CD4-positive, alpha-beta T cell treated with Interleukin-10 for 1 hour (primary cell): ENCODE data around the gene IL13.
A peak's percentile ranks its signal among the peaks of the same experiment; 100 is the strongest.
"Not testable (repeated sequence)": the region's sequence is repeated elsewhere in the genome, so short reads cannot be mapped to it uniquely, and the experiment has no call there.

Experiments used
- DNase-seq: peaks from one replicate; pipeline ENCODE4 v3.0.0-alpha.2; 2020

The IL13 gene

DNA sequence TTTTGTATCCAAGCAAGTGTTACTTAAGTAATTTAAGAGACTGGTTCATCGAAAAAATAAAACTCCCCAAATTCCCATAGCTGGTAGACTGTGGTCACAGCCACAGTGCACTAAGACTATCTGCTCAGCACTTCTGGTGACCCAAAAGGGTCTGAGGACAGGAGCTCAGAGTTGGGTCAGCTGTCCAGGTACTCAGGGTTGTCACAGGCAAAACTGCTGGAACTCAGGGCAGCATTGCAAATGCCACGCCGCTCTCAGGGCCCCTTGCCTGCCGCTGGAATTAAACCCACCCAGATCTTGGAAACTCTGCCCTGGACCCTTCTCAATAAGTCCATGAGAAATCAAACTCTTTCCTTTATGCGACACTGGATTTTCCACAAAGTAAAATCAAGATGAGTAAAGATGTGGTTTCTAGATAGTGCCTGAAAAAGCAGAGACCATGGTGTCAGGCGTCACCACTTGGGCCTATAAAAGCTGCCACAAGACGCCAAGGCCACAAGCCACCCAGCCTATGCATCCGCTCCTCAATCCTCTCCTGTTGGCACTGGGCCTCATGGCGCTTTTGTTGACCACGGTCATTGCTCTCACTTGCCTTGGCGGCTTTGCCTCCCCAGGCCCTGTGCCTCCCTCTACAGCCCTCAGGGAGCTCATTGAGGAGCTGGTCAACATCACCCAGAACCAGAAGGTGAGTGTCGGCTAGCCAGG, at the start of gene IL13:
IL13 (plus strand) TSS at position 498 of the 705 bp plus-strand sequence; CDS start at position 512, 14 bp downstream.
- no peak for DNase-seq

DNA sequence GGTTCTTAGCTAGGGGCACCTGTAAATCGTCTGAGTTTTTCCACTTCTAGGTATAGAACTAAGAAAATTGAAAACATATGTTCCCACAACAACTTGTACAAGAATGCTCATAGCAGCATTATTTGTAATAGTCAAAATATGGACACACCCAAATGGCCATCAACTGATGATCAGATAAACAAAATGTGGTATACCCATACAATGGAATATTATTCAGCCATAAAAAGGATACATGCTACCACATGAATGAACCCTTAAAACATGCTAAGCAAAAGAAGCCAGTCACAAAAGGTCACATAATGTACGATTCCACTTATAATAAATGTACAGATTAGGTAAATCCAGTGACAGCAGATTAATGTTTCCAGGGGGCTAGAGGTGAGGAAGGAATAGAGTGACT, 46.0 kb upstream of the IL13 start:
- DNase-seq = no peak

DNA sequence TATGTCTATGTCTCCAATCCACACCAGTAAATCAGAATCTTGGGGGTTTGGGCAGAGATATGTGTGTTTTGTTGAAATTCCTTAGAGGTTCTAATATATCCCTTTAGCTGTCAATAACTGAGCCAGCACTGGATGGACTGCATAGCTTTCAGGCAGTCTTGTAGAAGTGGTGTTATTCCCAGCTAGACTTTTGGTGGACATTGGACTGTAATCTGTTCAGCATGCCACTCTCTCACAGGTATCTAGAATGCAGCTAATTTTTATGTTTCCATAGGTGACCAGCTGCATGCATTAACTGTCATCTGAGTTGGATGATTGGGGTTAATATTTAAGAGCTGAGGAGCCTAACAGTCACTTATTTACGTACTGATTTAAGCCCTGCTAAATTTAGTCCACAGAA, 45.1 kb upstream of the IL13 start:
- no peak for DNase-seq

DNA sequence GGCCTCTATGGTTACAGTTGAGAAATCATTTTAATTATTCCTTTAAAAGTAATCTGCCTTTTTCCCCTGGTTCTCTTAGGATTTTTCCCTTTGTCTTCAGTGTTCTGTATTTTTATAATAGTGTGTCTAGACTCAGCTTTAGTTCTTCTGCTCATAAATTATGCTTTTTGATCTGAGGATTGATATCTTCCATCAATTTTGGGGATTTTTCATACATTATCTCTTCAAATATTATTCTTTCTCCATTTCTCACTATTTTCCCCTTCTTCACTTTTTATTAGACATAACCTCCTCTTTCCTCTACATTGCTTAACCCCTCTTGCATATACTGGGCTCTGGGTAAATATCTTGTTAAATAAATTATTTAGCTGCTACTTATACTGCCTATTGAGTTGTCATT, 36.3 kb upstream of the IL13 start:
- DNase-seq = no peak

DNA sequence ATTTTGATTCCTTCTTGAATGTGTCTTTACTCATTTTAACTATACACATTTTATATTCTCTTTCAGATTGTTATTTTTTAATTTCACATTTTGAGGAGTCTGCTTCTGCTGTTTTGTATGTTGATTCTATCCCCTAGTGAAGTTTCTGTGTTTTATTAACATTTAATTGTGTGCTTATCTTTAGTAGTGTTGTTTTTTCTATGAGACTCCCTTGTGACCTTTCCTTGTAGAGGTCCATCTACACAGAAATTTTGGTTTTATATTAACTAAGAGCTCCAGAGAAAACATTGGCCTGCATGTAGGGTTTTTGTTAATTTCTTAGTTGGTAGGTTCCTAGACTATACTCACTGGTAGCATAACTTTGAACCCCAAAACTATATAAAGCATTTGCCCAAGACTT, 35.4 kb upstream of the IL13 start:
- DNase-seq = no peak

DNA sequence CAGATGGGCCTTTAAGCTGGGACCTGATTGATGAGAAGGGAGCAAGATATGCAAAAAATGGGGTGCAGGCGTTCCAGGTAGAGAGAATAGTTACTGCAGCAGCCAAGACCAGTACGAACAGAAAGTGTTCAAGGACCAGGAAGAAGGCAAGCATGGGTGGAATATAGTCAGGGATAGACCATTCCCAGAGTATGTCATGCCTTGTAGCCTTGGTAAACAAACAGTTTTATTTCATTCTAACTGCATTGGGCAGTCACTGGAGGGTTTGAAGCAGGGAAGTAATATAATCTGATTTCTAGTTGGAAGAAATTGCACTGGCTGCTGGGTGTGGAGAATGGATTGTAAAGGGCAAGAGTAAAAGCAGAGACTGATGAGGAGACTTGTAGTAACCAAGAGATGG, 30.5 kb upstream of the IL13 start:
- no peak for DNase-seq

DNA sequence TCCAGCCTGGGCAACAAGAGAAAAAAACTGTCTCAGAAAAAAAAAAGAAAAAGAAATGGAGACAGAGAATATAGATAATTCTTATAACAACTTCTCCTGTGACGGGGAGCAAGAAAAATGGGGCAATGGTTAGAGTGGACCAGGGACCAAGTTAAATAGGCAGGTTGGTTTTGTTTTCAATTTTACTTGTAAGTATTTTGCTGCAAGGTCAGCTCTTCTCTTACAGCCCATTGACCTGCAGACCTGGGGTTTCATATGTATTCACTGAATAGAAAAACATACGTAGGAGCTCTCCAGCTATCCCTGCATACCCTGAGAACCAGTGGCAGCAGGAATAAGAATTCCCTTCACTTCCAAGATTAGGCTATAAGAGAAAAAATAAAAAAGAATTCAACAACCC, 29.2 kb upstream of the IL13 start:
- DNase-seq = no peak

DNA sequence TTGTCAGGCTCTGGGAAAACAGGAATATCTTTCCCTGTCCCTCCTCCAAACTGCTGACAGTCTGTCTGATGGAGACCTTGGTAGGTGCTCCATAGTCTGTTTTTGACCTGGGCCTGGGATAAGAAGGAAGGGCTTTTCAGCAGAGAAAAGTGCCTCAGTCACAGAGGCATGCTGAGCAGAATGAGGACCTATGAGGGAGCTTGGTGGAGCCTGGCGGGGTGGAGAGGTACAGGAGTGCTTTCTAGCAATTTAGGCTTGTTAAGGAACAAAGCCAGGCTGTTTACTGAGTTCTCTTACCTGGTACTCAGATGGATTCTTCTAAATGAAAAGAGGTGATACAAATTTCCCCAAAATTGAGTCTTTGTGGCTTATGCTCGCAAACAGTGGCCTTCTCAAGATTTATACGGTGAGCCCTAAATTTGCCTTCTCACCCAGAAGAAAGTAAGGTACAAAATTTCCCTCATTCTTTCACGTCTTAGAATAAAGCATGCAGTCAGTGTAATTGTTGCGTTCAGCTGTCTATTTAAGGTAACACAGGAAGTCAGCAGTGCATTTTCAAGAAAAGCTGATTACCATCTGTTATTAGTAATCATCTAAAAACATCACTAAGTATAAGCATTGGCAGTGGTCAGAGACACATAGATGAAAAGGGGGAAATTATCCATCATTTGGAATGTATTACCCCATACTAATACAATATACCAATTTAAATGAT, 28.6 kb upstream of the IL13 start:
- DNase-seq = peak; percentile 29

DNA sequence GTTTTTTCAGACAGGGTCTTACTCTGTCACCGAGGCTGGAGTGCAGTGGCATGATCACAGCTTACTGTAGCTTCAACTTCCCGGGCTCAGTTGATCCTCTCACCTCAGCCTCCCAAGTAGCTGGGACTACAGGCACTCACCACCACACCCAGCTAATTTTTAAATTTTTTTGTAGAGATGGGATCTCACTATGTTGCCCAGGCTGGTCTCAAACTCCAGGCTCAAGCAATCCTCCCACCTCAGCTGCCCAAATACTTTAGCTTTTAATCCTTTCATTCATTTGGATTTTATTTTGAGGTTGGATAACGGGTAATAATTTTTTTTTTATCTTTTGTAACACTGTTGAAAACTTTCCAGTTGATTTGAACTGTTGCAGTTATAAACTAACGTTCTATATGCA, 24.4 kb upstream of the IL13 start:
- DNase-seq = not testable (repeated sequence)

DNA sequence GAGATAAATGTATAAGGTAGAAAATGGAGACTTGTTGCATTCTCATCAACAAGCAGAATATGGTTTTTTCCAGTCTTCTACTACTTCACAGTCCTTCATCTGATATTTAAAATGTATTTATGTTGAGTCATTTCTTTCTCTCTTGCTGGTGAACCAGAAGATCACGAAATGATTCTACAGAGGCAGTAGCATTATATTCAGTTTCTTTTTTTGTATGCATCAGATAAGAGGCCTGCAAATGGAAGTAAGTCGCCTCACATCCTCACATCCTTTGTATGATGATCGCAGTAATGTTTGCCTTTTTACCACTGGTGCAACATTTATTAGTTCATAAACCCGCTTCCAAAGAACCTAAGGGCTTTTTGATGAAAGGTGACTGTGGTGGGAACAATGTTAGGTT, 22.1 kb upstream of the IL13 start:
- no peak for DNase-seq

DNA sequence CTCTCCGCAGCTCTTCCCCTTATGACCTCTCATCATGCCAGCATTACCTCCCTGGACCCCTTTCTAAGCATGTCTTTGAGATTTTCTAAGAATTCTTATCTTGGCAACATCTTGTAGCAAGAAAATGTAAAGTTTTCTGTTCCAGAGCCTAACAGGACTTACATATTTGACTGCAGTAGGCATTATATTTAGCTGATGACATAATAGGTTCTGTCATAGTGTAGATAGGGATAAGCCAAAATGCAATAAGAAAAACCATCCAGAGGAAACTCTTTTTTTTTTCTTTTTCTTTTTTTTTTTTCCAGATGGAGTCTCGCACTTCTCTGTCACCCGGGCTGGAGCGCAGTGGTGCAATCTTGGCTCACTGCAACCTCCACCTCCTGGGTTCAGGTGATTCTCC, 20.7 kb upstream of the IL13 start:
- DNase-seq = no peak

DNA sequence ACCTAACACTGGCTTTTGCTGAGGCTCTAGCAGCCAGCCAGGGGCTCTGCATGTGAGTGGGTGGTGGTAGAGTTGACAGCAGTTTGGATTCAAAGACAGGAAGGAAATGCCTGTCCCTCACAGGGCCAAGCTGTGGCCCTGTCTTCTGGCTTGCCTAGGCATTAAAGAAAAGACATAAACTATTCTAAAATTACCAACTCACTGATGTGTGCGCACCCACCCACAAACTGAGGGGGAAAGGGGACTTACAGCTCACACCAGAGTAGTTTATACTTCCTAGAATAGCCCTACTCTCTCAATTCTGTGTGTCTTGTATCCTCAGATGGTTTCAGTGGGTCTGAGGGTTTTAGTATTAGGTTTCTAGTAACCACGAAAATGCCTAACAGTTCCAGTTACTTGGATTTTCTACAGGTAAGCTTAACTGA, 18.3 kb upstream of the IL13 start:
- no peak for DNase-seq

DNA sequence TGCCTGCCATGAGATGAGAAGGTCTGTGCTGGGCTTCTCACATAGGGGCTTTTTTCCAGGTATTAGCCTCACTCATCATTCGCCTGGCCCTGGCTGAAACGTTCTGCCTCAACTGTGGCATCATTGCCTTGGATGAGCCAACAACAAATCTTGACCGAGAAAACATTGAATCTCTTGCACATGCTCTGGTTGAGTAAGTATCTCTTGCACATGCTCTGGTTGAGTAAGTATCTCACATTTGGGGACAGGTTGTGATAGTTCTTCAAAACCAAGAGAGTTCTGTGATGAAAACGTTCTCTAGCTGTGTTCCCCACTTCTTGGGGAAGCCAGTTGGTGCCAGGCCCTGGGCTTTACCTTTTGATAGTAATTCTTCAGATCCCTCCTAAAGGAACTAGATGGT, 17.4 kb upstream of the IL13 start:
- no peak for DNase-seq

DNA sequence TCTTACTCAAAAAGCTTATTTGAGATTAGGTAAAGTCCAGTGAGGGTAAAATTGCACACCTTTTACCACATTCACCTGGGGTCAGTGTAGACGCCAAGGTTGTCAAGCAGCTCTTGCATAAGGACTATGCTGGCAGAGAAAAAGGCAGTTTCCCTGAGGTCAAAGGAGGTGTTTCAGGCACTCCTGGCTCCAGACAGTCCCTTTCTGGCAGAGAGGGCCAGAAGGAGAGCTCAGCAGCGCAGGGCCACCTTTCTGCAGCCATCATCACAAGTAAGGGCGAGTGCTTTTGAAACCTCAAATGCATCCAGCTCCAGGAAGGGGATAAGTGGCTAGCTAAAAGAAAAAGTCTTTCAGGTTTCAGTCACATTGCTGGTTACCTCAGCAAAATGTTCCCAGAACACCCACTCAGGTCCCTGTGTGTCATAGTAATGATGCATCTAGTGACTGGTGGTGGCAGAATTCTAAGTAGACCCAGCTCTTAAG, 16.7 kb upstream of the IL13 start:
- no peak for DNase-seq

DNA sequence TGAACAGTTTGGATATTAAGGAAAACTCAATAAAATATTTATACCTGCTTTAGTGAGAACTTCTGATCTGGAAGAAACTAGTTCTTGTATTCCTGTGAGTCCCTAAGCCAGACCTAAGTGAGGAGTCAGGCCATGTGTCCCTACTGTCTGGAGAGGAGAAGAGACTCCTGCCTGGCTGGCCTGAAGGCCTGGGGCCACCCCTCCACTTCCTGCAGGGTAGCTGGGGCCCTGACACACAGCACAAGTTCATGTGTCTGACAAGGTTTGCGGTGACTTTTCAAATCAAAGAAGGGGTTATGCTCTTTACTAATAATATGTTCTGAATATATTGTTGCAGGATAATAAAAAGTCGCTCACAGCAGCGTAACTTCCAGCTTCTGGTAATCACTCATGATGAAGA, 16.1 kb upstream of the IL13 start:
- DNase-seq = no peak

DNA sequence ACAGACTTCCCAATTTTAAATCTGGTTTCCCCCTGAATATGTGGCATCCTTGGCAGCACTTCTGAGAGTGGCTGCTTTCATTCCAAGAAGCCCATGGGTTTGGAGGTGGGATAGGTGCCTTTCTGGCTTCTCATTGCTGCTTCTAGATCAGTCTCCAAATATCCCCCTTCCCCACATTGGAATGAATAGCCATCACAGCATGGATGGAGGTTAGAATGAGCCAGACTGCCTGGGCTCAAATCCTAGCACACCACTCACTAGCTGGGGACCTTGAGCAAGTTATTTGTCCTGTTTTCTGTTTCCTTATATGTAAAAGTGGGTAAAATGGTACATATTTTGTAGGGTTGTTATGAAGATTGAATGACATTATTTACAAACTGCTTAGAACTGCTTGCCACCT, 13.8 kb upstream of the IL13 start:
- DNase-seq = no peak

DNA sequence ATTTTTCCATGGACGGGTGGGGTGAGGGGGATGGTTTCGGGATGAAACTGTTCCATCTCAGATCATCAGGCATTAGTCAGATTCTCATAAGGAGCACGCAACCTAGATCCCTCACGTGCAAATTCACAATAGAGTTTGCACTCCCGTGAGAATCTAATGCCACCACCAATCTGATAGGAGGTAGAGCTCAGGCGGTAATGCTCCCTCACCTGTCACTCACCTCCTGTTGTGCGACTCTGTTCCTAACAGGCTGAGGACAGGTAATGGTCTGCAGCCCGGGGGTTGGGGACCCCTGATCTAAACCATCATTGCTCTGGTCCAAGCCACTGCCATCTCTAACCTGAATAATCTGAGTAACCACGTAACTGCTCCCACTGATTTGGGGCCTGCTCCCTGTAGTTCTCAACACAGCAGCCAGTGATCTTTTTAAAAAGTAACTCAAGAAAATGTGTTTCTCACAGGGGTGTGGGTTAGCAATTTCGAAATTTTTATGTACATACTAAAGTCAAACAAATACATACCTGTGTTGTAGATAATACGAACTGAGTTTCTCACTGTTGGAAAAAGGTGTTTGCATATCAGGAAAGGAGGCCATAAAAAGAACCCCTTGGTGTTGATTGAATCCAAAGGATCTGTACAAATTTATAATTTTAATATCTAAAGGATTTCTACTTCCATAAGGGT, 11.2 kb upstream of the IL13 start:
- no peak for DNase-seq

DNA sequence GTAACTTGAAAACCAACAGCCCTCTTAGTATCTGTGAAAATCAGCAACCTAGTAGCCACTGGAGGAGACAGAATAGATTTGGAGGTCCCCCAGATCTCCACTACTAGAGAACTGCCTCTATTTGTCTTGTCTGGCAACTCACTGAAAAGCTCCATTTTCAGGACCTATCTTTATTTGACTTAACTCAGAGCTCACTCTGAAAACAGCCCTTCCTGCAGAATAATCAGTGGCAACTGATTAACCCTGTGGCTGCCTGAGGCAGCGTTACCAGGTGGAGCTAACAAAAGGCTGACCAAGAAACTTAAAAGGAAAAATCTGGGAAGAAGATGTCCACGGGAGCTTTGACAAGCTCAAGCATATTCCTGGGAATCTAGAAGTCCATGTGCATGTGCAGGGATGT, 10.5 kb upstream of the IL13 start:
- no peak for DNase-seq

DNA sequence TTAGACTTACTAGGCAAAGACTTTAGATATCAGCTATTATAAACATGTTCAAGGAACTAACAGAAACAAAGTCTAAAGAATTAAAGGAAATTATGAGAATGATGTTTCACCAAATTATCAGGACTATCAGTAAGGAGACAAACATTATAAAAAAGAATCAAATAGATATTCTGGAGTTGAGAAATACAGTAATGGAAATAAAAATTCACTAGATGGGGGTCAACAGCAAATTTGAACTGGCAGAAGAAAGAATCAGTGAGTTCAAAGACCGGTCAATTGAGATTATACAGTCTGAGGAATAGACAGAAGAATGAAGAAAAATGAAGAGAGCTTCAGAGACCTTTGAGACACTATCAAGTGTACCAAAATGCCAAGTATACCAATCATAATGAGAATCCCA, 9.6 kb upstream of the IL13 start:
- DNase-seq = no peak

DNA sequence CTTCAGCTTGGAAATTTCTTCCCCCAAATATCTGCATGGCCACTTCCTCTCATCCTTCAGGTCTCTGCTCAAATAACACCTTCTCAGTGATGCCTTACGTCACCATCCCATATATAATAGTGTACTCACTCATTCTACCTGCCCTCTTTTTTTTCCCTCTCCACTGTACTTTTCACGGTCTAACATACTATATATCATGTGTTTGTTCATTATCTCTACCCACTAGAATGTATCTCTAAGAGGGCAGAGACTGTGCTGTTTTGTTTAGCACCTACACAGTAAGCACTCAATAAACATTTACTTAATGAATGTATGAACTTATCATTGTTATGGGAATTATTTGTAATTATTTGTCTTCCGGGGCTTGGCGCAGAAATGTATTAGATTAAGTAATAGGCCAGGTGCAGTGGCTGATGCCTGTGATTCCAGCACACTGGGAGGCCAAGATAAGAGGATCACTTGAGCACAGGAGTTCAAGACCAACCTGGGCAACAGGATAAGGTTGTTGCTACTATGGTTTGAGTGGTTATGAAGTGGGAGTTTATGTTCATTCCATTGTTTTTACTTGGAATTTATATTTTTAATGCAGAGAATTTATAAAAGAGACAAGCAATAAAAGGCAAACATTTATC, 6.0 kb upstream of the IL13 start:
- DNase-seq = no peak

DNA sequence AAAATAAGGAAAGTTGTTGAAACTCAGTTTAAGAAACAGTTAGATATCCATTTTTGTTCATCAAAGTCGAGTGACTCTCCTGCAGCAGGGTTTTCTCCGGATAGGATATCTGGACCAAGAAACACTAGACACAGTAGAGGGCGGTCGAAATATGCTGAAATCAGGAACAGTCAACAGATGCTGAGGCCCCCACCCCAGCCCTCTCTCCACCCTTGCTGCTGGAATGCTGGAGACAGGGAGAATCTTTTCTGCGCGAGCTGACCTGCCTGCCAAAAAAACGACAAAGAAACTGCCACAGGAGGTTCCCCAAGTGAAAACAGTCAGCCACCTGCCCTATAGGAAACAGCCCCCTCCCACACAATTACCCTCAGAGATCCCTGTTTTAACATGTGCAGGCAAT, 4.3 kb upstream of the IL13 start:
- no peak for DNase-seq

DNA sequence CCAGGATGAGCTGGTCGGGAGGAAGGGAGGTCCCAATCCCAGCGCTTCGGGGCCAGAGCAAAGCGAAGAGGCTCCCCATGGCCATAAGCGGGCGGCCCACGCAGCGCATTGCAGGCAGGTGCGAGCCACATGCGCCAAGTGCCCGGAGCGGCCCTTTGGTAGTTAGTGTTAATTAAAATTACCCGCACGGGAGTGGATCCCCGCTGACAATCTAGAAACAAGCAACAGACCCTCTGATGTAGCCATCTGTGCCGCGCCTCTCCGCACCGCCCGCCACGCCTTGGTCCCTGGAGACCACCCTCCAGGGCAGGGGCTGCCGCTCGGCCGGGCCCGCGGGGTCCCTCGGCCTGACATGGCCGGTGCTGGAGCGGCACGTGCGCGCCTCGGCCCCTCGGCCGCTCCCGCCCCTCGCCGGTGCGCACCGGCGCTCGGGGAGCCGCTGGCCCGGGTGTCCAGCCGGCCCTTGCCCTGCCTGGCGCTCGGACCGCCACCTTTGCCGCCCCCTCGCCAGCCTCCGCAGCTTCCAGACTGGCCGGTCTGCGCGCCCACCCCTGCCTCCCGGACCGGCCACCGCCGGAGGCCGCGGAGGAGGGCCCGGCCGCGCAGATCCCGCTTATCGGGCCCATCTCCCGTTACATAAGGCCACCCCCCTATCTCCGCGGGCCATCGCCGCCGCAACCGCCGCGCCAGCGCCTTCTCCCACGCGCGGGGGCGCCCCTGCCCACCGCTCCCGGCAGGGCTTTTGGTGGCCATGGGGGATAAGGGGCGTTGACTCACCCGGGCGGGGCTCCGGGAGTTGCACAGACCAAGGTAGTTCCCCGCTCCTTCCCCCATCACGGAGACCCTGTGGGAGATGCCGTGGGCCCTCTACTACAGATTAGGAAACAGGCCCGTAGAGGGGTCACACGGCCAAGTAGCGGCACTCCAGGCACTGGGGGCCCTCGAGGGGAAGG, 1.9 kb upstream of the IL13 start:
- DNase-seq = peak; percentile 50
